ENCODE results near the gene CWC27.
A peak's percentile ranks its signal among the peaks of the same experiment; 100 is the strongest.

Gene CWC27

GRCh38 chr5:65047948-65048690 lies 279.4 kb downstream of the CWC27 start:
- TF ChIP-seq CTCF (IDR thresholded peaks at IDR 0.05; ENCODE audit: insufficient read depth, low read length, poor library complexity, severe bottlenecking) = no peak
- no peaks in the 10 kb centered on the region for H3K36me3 ChIP-seq (ENCODE audit: control insufficient read depth, insufficient read depth, low read length)
- no peaks in the 10 kb centered on the region for H3K27me3 ChIP-seq (replicated peaks; ENCODE audit: control insufficient read depth, insufficient read depth, low read length)
- peak; percentile 68 for DNase-seq (ENCODE audit: extremely low read depth, insufficient read length)
- no peak overlapping the region for H3K4me3 ChIP-seq (replicated peaks; ENCODE audit: low read depth, low read length)

GRCh38 chr5:65050140-65050539 lies 281.4 kb downstream of the CWC27 start:
- DNase-seq (ENCODE audit: extremely low read depth, insufficient read length) = no peak
- Histone ChIP-seq H3K36me3 (ENCODE audit: control insufficient read depth, insufficient read depth, low read length) (no peaks in the 10 kb centered on the region), H3K4me3 (replicated peaks; ENCODE audit: low read depth, low read length) (no peak overlapping the region), H3K27me3 (replicated peaks; ENCODE audit: control insufficient read depth, insufficient read depth, low read length) (no peaks in the 10 kb centered on the region)
- no peak for TF ChIP-seq CTCF (IDR thresholded peaks at IDR 0.05; ENCODE audit: insufficient read depth, low read length, poor library complexity, severe bottlenecking)

- Histone ChIP-seq H3K4me3 (replicated peaks; ENCODE audit: low read depth, low read length) (no peak overlapping the region), H3K27me3 (replicated peaks; ENCODE audit: control insufficient read depth, insufficient read depth, low read length) (no peaks in the 10 kb centered on the region), H3K36me3 (ENCODE audit: control insufficient read depth, insufficient read depth, low read length) (no peaks in the 10 kb centered on the region)
- no peak for TF ChIP-seq CTCF (IDR thresholded peaks at IDR 0.05; ENCODE audit: insufficient read depth, low read length, poor library complexity, severe bottlenecking)
- DNase-seq (ENCODE audit: extremely low read depth, insufficient read length) = no peak
Observed at GRCh38 chr5:65050826-65051498, 282.2 kb downstream of the CWC27 start.

GRCh38 chr5:65055938-65056337 lies 287.2 kb downstream of the CWC27 start:
- no peak for DNase-seq (ENCODE audit: extremely low read depth, insufficient read length)
- Histone ChIP-seq H3K36me3 (ENCODE audit: control insufficient read depth, insufficient read depth, low read length) (no peaks in the 10 kb centered on the region), H3K27me3 (replicated peaks; ENCODE audit: control insufficient read depth, insufficient read depth, low read length) (no peaks in the 10 kb centered on the region), H3K4me3 (replicated peaks; ENCODE audit: low read depth, low read length) (no peak overlapping the region)
- TF ChIP-seq CTCF (IDR thresholded peaks at IDR 0.05; ENCODE audit: insufficient read depth, low read length, poor library complexity, severe bottlenecking) = no peak

- no peak overlapping the region for H3K4me3 ChIP-seq (replicated peaks; ENCODE audit: low read depth, low read length)
- no peaks in the 10 kb centered on the region for H3K27me3 ChIP-seq (replicated peaks; ENCODE audit: control insufficient read depth, insufficient read depth, low read length)
- DNase-seq (ENCODE audit: extremely low read depth, insufficient read length) = peak; percentile 64
Observed at GRCh38 chr5:65059681-65060598, 291.2 kb downstream of the CWC27 start.

More at GRCh38 chr5:65059681-65060598, 291.2 kb downstream of the CWC27 start:
- TF ChIP-seq CTCF (IDR thresholded peaks at IDR 0.05; ENCODE audit: insufficient read depth, low read length, poor library complexity, severe bottlenecking) = no peak
- no peaks in the 10 kb centered on the region for H3K36me3 ChIP-seq (ENCODE audit: control insufficient read depth, insufficient read depth, low read length)
